K562 (cell line): Measurements from ENCODE around the gene KIT. TPM values are rescaled to one million over a fixed set of nuclear protein-coding genes. Genes with fewer than 3 reads are reported as not detected.

Experiments
- HMG20B ChIP-seq: fragments of 250-450 bp; sonication (Bioruptor Pico); IDR thresholded peaks from 2 replicates; pipeline ENCODE4 v1.5.0; 2021; ENCODE audit warnings: mild to moderate bottlenecking
- L3MBTL2 ChIP-seq: fragments of 450-650 bp; IDR thresholded peaks from 2 replicates; pipeline ENCODE4 v1.6.1; 2016; ENCODE audit warnings: mild to moderate bottlenecking, moderate library complexity
- NR4A1 ChIP-seq, 2 experiments: fragments of 250-450 bp in 1 of 2; fragments of 450-650 bp in 1 of 2; sonication (Bioruptor Pico) in 1 of 2; IDR thresholded peaks; 2 replicates each; pipeline versions ENCODE4 v1.4.0 to v1.6.1; 2016 to 2020; ENCODE audit warnings: mild to moderate bottlenecking in 2 of 2, missing compliant biosample characterization in 1 of 2, missing genetic modification characterization in 1 of 2, moderate library complexity in 1 of 2
- PHF20 ChIP-seq: fragments of 450-650 bp; IDR thresholded peaks from 2 replicates; pipeline ENCODE4 v1.6.1; 2018; ENCODE audit not compliant: partially characterized antibody
- PTBP1 ChIP-seq: fragments of 200-400 bp; formaldehyde crosslinking; IDR thresholded peaks from 2 replicates; pipeline ENCODE4 v1.6.1; 2017; ENCODE audit warnings: low read depth, low read length
- SOX6 ChIP-seq: fragments of 450-650 bp; IDR thresholded peaks from 2 replicates; pipeline ENCODE4 v1.6.1; 2014; ENCODE audit warnings: mild to moderate bottlenecking
- SRF ChIP-seq, 2 experiments: fragments of 250-450, 450-650 bp in 1 of 2; sonication (Bioruptor Pico) in 1 of 2; sonication (generic) in 1 of 2; formaldehyde crosslinking; IDR thresholded peaks; 2 replicates each; pipeline versions ENCODE4 v1.5.0 to v1.5.1; 2020 to 2022; ENCODE audit warnings: mild to moderate bottlenecking in 1 of 2, missing genetic modification reagents in 1 of 2
- ZNF316 ChIP-seq: fragments of 450-650 bp; IDR thresholded peaks from 2 replicates; pipeline ENCODE4 v1.6.1; 2016
- ZNF354B ChIP-seq: fragments of 250-450 bp; sonication (Bioruptor Pico); IDR thresholded peaks from 2 replicates; pipeline ENCODE4 v1.4.0; 2020
- ZNF644 ChIP-seq: fragments of 200-800 bp; sonication (Bioruptor generic); IDR thresholded peaks from 2 replicates; pipeline ENCODE4 v1.6.1; 2016; ENCODE audit warnings: low read depth, missing genetic modification characterization, missing compliant biosample characterization
- ZNF668 ChIP-seq: fragments of 250-450 bp; sonication (Bioruptor Pico); IDR thresholded peaks from 2 replicates; pipeline ENCODE4 v1.8.0; 2022; ENCODE audit warnings: mild to moderate bottlenecking, inconsistent platforms
- polyA plus RNA-seq, 8 experiments: library from polyadenylated mRNA; depleted of rRNA in 4 of 8; stranded (reverse) in 5 of 8; unstranded in 3 of 8; fragments of >200 nt; fragmentation: Nextera tagmentation in 2 of 8; fragmentation: Illumina TruSeq in 1 of 8; extraction: Ambion mirVana in 2 of 8; extraction: Trizol in 1 of 8; gene quantifications; 2 replicates each; pipeline versions ENCODE4 v1.2.1 to v1.2.3, GENCODE V29; 2011 to 2014; ENCODE audit warnings: inconsistent platforms in 1 of 8, missing spikeins in 1 of 8
- total RNA-seq, 7 experiments: library from RNA; depleted of rRNA in 6 of 7; stranded (reverse); fragments of >200 nt in 6 of 7; fragmentation: Illumina TruSeq in 2 of 7; extraction: Trizol in 2 of 7; gene quantifications; 2 replicates each; pipeline versions ENCODE4 v1.2.1 to v1.2.3, GENCODE V29; 2011 to 2021; ENCODE audit warnings: low replicate concordance in 1 of 7
- TF ChIP-seq, protein P1 (sequence below), 2 experiments: fragments of 200-800 bp in 1 of 2; sonication (Bioruptor generic) in 1 of 2; sonication (generic) in 1 of 2; formaldehyde crosslinking in 1 of 2; IDR thresholded peaks in 1 of 2; conservative IDR thresholded peaks in 1 of 2; 2 replicates each; pipeline versions ENCODE4 v1.5.0 to v1.6.1; 2016 to 2020; ENCODE audit warnings: missing compliant biosample characterization in 1 of 2, missing genetic modification characterization in 1 of 2, missing genetic modification reagents in 1 of 2
- TF ChIP-seq, protein P2 (sequence below): sonication (generic); formaldehyde crosslinking; IDR thresholded peaks from 2 replicates; pipeline ENCODE4 v1.5.0; 2020; ENCODE audit warnings: missing genetic modification reagents
- TF ChIP-seq, protein P3 (sequence below): fragments of 450-650 bp; IDR thresholded peaks from 2 replicates; pipeline ENCODE4 v1.6.1; 2017; ENCODE audit warnings: mild to moderate bottlenecking, moderate library complexity
- TF ChIP-seq, protein P4 (sequence below), 2 experiments: fragments of 450-650 bp in 1 of 2; sonication (generic) in 1 of 2; formaldehyde crosslinking in 1 of 2; IDR thresholded peaks; 2 replicates each; pipeline versions ENCODE4 v1.7.1 to v1.9.0; 2016 to 2022; ENCODE audit warnings: inconsistent platforms in 1 of 2, mild to moderate bottlenecking in 1 of 2, missing genetic modification reagents in 1 of 2

KIT gene
- total and polyA plus RNA-seq, 9 of the 15 experiments (the other 6 are each of a cell fraction or from before 2014, with no cell fraction given) = 0.27 to 5.6 (median 0.57) TPM

DNA sequence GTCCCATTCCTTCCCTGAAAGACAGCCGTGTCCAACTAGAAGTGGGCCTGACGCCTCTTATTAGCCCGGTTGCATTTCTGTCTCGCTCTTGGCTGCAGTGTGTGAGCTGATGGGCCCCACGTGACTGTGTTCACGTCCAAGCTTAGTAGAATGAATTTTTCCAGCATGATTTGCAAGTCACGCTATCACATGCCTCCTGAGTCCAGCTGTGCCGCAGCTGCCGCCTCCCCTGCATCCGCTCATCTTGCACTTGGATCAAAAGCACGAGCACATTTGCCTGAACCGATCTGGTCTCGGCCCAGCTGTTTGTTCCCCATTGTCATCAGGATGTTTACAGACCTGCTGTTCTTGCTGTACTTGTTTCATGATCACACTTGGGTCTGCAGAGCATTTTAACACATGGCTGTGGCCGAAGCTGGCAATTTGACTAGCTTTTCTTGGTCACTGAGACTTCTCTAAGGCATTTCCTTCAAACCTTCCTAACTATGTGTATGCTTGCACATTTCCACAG lies 126.5 kb downstream of the KIT start (continued):
- TF ChIP-seq ZNF668 (CRISPR knock-in tag) = no peak
- TF ChIP-seq ZNF354B (CRISPR knock-in tag) = no peak
- TF ChIP-seq, protein P1, sequence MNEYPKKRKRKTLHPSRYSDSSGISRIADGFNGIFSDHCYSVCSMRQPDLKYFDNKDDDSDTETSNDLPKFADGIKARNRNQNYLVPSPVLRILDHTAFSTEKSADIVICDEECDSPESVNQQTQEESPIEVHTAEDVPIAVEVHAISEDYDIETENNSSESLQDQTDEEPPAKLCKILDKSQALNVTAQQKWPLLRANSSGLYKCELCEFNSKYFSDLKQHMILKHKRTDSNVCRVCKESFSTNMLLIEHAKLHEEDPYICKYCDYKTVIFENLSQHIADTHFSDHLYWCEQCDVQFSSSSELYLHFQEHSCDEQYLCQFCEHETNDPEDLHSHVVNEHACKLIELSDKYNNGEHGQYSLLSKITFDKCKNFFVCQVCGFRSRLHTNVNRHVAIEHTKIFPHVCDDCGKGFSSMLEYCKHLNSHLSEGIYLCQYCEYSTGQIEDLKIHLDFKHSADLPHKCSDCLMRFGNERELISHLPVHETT (CRISPR knock-in tag; conservative IDR thresholded peaks at IDR 0.05 in 1 of 2, IDR thresholded peaks at IDR 0.05 in 1 of 2) = 0 out of 4 replicates have a peak, but pooled peaks of 1 of the 2 experiments have one; percentile 43
- TF ChIP-seq, protein P2, sequence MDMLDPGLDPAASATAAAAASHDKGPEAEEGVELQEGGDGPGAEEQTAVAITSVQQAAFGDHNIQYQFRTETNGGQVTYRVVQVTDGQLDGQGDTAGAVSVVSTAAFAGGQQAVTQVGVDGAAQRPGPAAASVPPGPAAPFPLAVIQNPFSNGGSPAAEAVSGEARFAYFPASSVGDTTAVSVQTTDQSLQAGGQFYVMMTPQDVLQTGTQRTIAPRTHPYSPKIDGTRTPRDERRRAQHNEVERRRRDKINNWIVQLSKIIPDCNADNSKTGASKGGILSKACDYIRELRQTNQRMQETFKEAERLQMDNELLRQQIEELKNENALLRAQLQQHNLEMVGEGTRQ (CRISPR knock-in tag) = peak; percentile 85
- TF ChIP-seq, protein P3, sequence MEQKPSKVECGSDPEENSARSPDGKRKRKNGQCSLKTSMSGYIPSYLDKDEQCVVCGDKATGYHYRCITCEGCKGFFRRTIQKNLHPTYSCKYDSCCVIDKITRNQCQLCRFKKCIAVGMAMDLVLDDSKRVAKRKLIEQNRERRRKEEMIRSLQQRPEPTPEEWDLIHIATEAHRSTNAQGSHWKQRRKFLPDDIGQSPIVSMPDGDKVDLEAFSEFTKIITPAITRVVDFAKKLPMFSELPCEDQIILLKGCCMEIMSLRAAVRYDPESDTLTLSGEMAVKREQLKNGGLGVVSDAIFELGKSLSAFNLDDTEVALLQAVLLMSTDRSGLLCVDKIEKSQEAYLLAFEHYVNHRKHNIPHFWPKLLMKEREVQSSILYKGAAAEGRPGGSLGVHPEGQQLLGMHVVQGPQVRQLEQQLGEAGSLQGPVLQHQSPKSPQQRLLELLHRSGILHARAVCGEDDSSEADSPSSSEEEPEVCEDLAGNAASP = no peak
- no peak for TF ChIP-seq NR4A1 (CRISPR knock-in tag; IDR thresholded peaks at IDR 0.05)
- no peak for TF ChIP-seq NR4A1 (tag; IDR thresholded peaks at IDR 0.05)
- TF ChIP-seq SOX6 = peak; percentile 75
- TF ChIP-seq ZNF316 = peak; percentile 66
- peak; percentile 87 for TF ChIP-seq L3MBTL2
- TF ChIP-seq PTBP1 = no peak
- TF ChIP-seq, protein P4, sequence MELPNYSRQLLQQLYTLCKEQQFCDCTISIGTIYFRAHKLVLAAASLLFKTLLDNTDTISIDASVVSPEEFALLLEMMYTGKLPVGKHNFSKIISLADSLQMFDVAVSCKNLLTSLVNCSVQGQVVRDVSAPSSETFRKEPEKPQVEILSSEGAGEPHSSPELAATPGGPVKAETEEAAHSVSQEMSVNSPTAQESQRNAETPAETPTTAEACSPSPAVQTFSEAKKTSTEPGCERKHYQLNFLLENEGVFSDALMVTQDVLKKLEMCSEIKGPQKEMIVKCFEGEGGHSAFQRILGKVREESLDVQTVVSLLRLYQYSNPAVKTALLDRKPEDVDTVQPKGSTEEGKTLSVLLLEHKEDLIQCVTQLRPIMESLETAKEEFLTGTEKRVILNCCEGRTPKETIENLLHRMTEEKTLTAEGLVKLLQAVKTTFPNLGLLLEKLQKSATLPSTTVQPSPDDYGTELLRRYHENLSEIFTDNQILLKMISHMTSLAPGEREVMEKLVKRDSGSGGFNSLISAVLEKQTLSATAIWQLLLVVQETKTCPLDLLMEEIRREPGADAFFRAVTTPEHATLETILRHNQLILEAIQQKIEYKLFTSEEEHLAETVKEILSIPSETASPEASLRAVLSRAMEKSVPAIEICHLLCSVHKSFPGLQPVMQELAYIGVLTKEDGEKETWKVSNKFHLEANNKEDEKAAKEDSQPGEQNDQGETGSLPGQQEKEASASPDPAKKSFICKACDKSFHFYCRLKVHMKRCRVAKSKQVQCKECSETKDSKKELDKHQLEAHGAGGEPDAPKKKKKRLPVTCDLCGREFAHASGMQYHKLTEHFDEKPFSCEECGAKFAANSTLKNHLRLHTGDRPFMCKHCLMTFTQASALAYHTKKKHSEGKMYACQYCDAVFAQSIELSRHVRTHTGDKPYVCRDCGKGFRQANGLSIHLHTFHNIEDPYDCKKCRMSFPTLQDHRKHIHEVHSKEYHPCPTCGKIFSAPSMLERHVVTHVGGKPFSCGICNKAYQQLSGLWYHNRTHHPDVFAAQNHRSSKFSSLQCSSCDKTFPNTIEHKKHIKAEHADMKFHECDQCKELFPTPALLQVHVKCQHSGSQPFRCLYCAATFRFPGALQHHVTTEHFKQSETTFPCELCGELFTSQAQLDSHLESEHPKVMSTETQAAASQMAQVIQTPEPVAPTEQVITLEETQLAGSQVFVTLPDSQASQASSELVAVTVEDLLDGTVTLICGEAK (IDR thresholded peaks at IDR 0.05) = no peak
- TF ChIP-seq, protein P4 (CRISPR knock-in tag; IDR thresholded peaks at IDR 0.05) = no peak
- TF ChIP-seq HMG20B (CRISPR knock-in tag) = no peak
- TF ChIP-seq ZNF644 (tag) = 0 out of 2 replicates have a peak, but pooled peaks have one; percentile 27
- TF ChIP-seq SRF (CRISPR knock-in tag; IDR thresholded peaks at IDR 0.05) = no peak
- no peak for TF ChIP-seq PHF20
